ENCODE measurements around the gene FRS2. TPM values are rescaled to one million over a fixed set of nuclear protein-coding genes. Genes with fewer than 3 reads are reported as not detected.

Gene FRS2
- total RNA-seq, 1 donor from 2014 or later, result 31.0 TPM

GRCh38 chr12:69527506-69528272 is 57.5 kb downstream of the FRS2 start:
- peaks cover 7% of the 10 kb centered on the region for H3K36me3 ChIP-seq
- no peak for TF ChIP-seq CTCF (IDR thresholded peaks at IDR 0.05)
- H3K4me1 ChIP-seq, result peaks cover 6% of the 10 kb centered on the region
- peak overlapping the region; percentile 5 for H3K27ac ChIP-seq
- intact Hi-C loops (cut with DNase I), result no loop called here
- H3K4me3 ChIP-seq, result no peak overlapping the region
- peak; percentile 13 for ATAC-seq
- H3K27me3 ChIP-seq, result no peaks in the 10 kb centered on the region
- no peaks in the 10 kb centered on the region for H3K9me3 ChIP-seq
- DNase-seq, result no peak

GRCh38 chr12:69529021-69529420 is 58.8 kb downstream of the FRS2 start:
- no peaks in the 10 kb centered on the region for H3K9me3 ChIP-seq
- ATAC-seq, result no peak
- no peak overlapping the region for H3K4me3 ChIP-seq
- H3K27me3 ChIP-seq, result no peaks in the 10 kb centered on the region
- no peak for TF ChIP-seq CTCF (IDR thresholded peaks at IDR 0.05)
- H3K27ac ChIP-seq, result no peak overlapping the region
- no peak for DNase-seq
- peaks cover 11% of the 10 kb centered on the region for H3K36me3 ChIP-seq
- H3K4me1 ChIP-seq, result peaks cover 12% of the 10 kb centered on the region
- intact Hi-C loops (cut with DNase I), result no loop called here

GRCh38 chr12:69533844-69534243 is 63.7 kb downstream of the FRS2 start:
- intact Hi-C loops (cut with DNase I), result no loop called here

GRCh38 chr12:69534389-69534822 is 64.2 kb downstream of the FRS2 start:
- peak overlapping the region; percentile 78 for H3K27ac ChIP-seq
- H3K36me3 ChIP-seq, result peaks cover 11% of the 10 kb centered on the region
- DNase-seq (no peak), ATAC-seq (peak; percentile 100)
- H3K27me3 ChIP-seq, result no peaks in the 10 kb centered on the region
- no peak for TF ChIP-seq CTCF (IDR thresholded peaks at IDR 0.05)
- H3K4me3 ChIP-seq, result no peak overlapping the region
- intact Hi-C loops (cut with DNase I), result no loop called here
- no peaks in the 10 kb centered on the region for H3K9me3 ChIP-seq
- peaks cover 21% of the 10 kb centered on the region for H3K4me1 ChIP-seq

More at GRCh38 chr12:69533844-69534243, 63.7 kb downstream of the FRS2 start:
- DNase-seq (no peak), ATAC-seq (no peak)
- Histone ChIP-seq H3K4me3 (no peak overlapping the region), H3K36me3 (peaks cover 11% of the 10 kb centered on the region), H3K27ac (peak overlapping the region; percentile 78), H3K27me3 (no peaks in the 10 kb centered on the region), H3K4me1 (peaks cover 21% of the 10 kb centered on the region), H3K9me3 (no peaks in the 10 kb centered on the region)
- no peak for TF ChIP-seq CTCF (IDR thresholded peaks at IDR 0.05)

- H3K27ac ChIP-seq, result no peak overlapping the region
- ATAC-seq (no peak), DNase-seq (no peak)
- no peaks in the 10 kb centered on the region for H3K9me3 ChIP-seq
- H3K4me1 ChIP-seq, result no peaks in the 10 kb centered on the region
- no peak for TF ChIP-seq CTCF (IDR thresholded peaks at IDR 0.05)
- no peaks in the 10 kb centered on the region for H3K27me3 ChIP-seq
- intact Hi-C loops (cut with DNase I), result no loop called here
- H3K36me3 ChIP-seq, result no peaks in the 10 kb centered on the region
- no peak overlapping the region for H3K4me3 ChIP-seq
Observed at GRCh38 chr12:69540987-69541386, 70.8 kb downstream of the FRS2 start.
